A549 (cell line): ENCODE measurements around the gene SYT2. TPM values are rescaled to one million over a fixed set of nuclear protein-coding genes. Genes with fewer than 3 reads are reported as not detected.

ENCODE experiments used
- ATAC-seq, 2 experiments: fragments of 200-7000 bp in 1 of 2; fragments of >200 bp in 1 of 2; cut with Nextera tagmentation in 1 of 2; cut with Tn5 transposase in 1 of 2; 3 replicates each; pipeline versions ENCODE4 v1.8.0 to v1.9.1; 2018 to 2020; ENCODE audit warnings: mild to moderate bottlenecking in 1 of 2, moderate library complexity in 1 of 2
- CTCF ChIA-PET: fragments of 300-600 bp; sonication (Branson Sonifier 250); formaldehyde crosslinking; extraction: SDS; loops from one replicate; lab custom pipeline; 2021; ENCODE audit warnings: antibody characterized with exemption, inconsistent platforms; lab: Yijun Ruan, JAX
- POLR2A ChIA-PET: fragments of 350-600 bp; formaldehyde crosslinking; extraction: SDS; loops from one replicate; lab custom pipeline; 2021; ENCODE audit warnings: antibody characterized with exemption, inconsistent platforms; lab: Yijun Ruan, JAX
- DNase-seq, 2 experiments: peaks; one replicate each; pipeline versions ENCODE4 v3.0.0 to v3.0.0-alpha.2; 2011 to 2016; ENCODE audit warnings: low read depth in 1 of 2, low spot score in 1 of 2
- FAIRE-seq: peaks from 2 replicates; lab custom pipeline; 2011; peaks lifted over from hg19 to GRCh38; lab: Jason Lieb, UNC
- H3K27ac ChIP-seq, 2 experiments: fragments of >200 bp; sonication (Bioruptor Twin); formaldehyde crosslinking; 3 replicates each; pipeline ENCODE4 v1.5.1; 2016 to 2017
- H3K4me1 ChIP-seq: fragments of >200 bp; sonication (Bioruptor Twin); formaldehyde crosslinking; 3 replicates; pipeline ENCODE4 v1.6.1; 2016
- H3K4me2 ChIP-seq: fragments of >200 bp; sonication (Bioruptor Twin); formaldehyde crosslinking; 3 replicates; pipeline ENCODE4 v1.6.1; 2016
- H3K4me3 ChIP-seq: fragments of >200 bp; sonication (Bioruptor Twin); formaldehyde crosslinking; 3 replicates; pipeline ENCODE4 v1.5.1; 2016
- H3K9me3 ChIP-seq: fragments of >200 bp; sonication (Bioruptor Twin); formaldehyde crosslinking; 3 replicates; pipeline ENCODE4 v1.6.1; 2016
- BHLHE40 ChIP-seq: IDR thresholded peaks from 2 replicates; pipeline ENCODE4 v1.6.1; 2012; ENCODE audit warnings: low read depth, low read length, inconsistent platforms
- CHD2 ChIP-seq: fragments of 150-350 bp; IDR thresholded peaks from 2 replicates; pipeline ENCODE4 v1.6.1; 2014; ENCODE audit warnings: low read length; ENCODE audit not compliant: partially characterized antibody
- EHF ChIP-seq: fragments of 250-450 bp; sonication (Bioruptor Pico); IDR thresholded peaks from 2 replicates; pipeline ENCODE4 v1.5.0; 2020; ENCODE audit warnings: mild to moderate bottlenecking
- EP300 ChIP-seq, 2 experiments: fragments of >200 bp; sonication (Bioruptor Twin); formaldehyde crosslinking; IDR thresholded peaks; 2 replicates in 1 of 2; 3 replicates in 1 of 2; pipeline ENCODE4 v1.6.1; 2016 to 2017
- FOXS1 ChIP-seq: fragments of 250-450 bp; sonication (Bioruptor Pico); IDR thresholded peaks from 2 replicates; pipeline ENCODE4 v1.5.0; 2020; ENCODE audit warnings: mild to moderate bottlenecking, moderate library complexity
- GATA3 ChIP-seq: IDR thresholded peaks from 2 replicates; pipeline ENCODE4 v1.6.1; 2012; ENCODE audit warnings: borderline replicate concordance
- HOXA7 ChIP-seq: fragments of 250-450 bp; sonication (Bioruptor Pico); IDR thresholded peaks from 2 replicates; pipeline ENCODE4 v1.5.0; 2020; ENCODE audit warnings: mild to moderate bottlenecking, moderate library complexity
- HOXB13 ChIP-seq: fragments of 250-450 bp; sonication (Bioruptor Pico); IDR thresholded peaks from 2 replicates; pipeline ENCODE4 v1.5.0; 2020; ENCODE audit warnings: low read depth, mild to moderate bottlenecking, moderate library complexity
- JUN ChIP-seq, 2 experiments: fragments of >200 bp; sonication (Bioruptor Twin); formaldehyde crosslinking; IDR thresholded peaks; 2 replicates in 1 of 2; 3 replicates in 1 of 2; pipeline ENCODE4 v1.6.1; 2016 to 2017
- JUNB ChIP-seq: fragments of >200 bp; sonication (Bioruptor Twin); formaldehyde crosslinking; IDR thresholded peaks from 2 replicates; pipeline ENCODE4 v1.6.1; 2016
- KDM1A ChIP-seq: fragments of 200-600 bp; sonication (generic); IDR thresholded peaks from 2 replicates; pipeline ENCODE4 v1.6.1; 2016; ENCODE audit warnings: low read depth, mild to moderate bottlenecking
- KDM5A ChIP-seq: fragments of 200-600 bp; sonication (generic); IDR thresholded peaks from 2 replicates; pipeline ENCODE4 v1.6.1; 2016; ENCODE audit warnings: antibody characterized with exemption, mild to moderate bottlenecking
- MYC ChIP-seq: IDR thresholded peaks from 2 replicates; pipeline ENCODE4 v1.6.1; 2012; ENCODE audit warnings: mild to moderate bottlenecking, inconsistent platforms, low read length, improper control_type of control experiment, borderline replicate concordance
- NR3C1 ChIP-seq: fragments of >200 bp; sonication (Bioruptor Twin); formaldehyde crosslinking; IDR thresholded peaks from 3 replicates; pipeline ENCODE4 v1.6.1; 2017
- POLR2A ChIP-seq: IDR thresholded peaks from 2 replicates; pipeline ENCODE4 v1.6.1; 2012; ENCODE audit warnings: mild to moderate bottlenecking, low read length
- RCOR1 ChIP-seq: fragments of 150-350 bp; IDR thresholded peaks from 2 replicates; pipeline ENCODE4 v1.6.1; 2014; ENCODE audit warnings: antibody characterized with exemption, low read length, low read depth
- RNF2 ChIP-seq: fragments of 200-600 bp; sonication (generic); IDR thresholded peaks from 2 replicates; pipeline ENCODE4 v1.6.1; 2016; ENCODE audit warnings: low read depth, mild to moderate bottlenecking, antibody characterized with exemption, moderate library complexity, borderline replicate concordance
- SREBF2 ChIP-seq: fragments of 450-650 bp; IDR thresholded peaks from 2 replicates; pipeline ENCODE4 v1.6.1; 2014; ENCODE audit warnings: mild to moderate bottlenecking, moderate library complexity
- ZSCAN20 ChIP-seq: fragments of 250-450 bp; sonication (Bioruptor Pico); IDR thresholded peaks from 2 replicates; pipeline ENCODE4 v1.8.0; 2022; ENCODE audit warnings: mild to moderate bottlenecking, moderate library complexity
- WGBS: methylation state at CpG from one replicate; pipeline ENCODE4 v1.1.6; 2017; ENCODE audit errors: missing lambda C conversion rate; 5-methylcytosine and 5-hydroxymethylcytosine counted together
- polyA plus RNA-seq, 4 experiments: library from polyadenylated mRNA; depleted of rRNA in 3 of 4; stranded (reverse); fragments of >200 nt; fragmentation: RNase III in 1 of 4; extraction: RNeasy Plus Mini Kit Qiagen cat#74134 plus additional on column Dnase treatment in 1 of 4; gene quantifications; 2 replicates in 3 of 4; 3 replicates in 1 of 4; pipeline ENCODE4 v1.2.3, GENCODE V29; 2011 to 2017
- TF ChIP-seq, protein P1 (sequence below): fragments of >200 bp; sonication (Bioruptor Twin); formaldehyde crosslinking; IDR thresholded peaks from 3 replicates; pipeline ENCODE4 v1.6.1; 2016
- TF ChIP-seq, protein P2 (sequence below): fragments of 250-450 bp; sonication (Bioruptor Pico); IDR thresholded peaks from 2 replicates; pipeline ENCODE4 v1.5.0; 2021; ENCODE audit warnings: mild to moderate bottlenecking, moderate library complexity, borderline replicate concordance
- TF ChIP-seq, protein P3 (sequence below): IDR thresholded peaks from 2 replicates; pipeline ENCODE4 v1.6.1; 2012; ENCODE audit warnings: low read depth, borderline replicate concordance

Gene SYT2
- polyA plus RNA-seq, 2 of the 4 experiments (the other 2 are of a cell fraction), result 0.03 to 0.04 TPM

DNA sequence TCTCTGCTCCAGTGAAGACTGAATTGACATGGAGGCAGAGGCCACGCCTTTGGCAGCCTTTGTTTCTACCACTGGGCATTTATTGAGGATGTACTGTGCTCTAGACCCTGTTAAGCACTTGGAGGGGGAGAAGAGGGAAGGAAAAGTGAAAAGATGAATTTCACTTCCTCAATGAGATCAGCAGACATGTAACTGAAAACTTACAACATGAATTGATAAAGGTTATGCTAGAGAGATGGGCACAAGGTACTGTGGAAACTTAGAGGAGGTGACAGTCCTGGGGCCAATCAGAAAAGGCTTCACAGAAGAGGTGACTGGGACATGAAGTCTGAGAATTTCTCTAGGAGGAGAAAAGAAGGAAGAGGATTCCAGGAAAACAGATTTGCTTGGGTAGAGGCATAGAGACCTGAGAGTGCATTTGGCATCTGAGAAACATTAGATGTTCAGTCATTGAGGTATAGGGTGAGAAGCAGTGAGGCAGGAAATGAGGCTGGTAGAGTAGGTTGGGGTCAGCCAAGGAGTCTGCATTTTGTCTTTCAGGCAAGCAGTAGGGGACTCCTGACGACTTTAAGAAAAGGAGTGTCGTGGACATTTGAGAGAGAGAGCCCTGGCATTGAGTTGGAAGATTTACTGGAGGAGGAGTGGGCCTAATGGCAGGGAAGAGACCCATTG, 113.0 kb downstream of the SYT2 start:
- DNase-seq (no peak), FAIRE-seq (no peak), ATAC-seq (no peak)
- peak overlapping the region in 1 of 2 experiments; percentile 15; a peak in 1 of 6 replicates for H3K27ac ChIP-seq
- peaks cover 9% of the 10 kb centered on the region; the same call in 2 of the 3 replicates for H3K4me1 ChIP-seq
- H3K4me3 ChIP-seq, result no peak overlapping the region
- 84% methylated on average over 3 of the region's 3 CpGs for WGBS
- H3K9me3 ChIP-seq, result no peaks in the 10 kb centered on the region
- H3K4me2 ChIP-seq, result no peak overlapping the region
- ChIA-PET POLR2A (no interaction called here), CTCF (interaction anchor here (1.1 kb wide), 1 partner anchor 408 kb away, joined by 4 read pairs; no protein-coding TSS in a partner anchor)
- TF ChIP-seq BHLHE40 (no peak), CHD2 (no peak), NR3C1 (no peak), MYC (no peak), POLR2A (no peak), SREBF2 (no peak), EHF (CRISPR knock-in tag) (no peak), RNF2 (no peak), JUNB (no peak), GATA3 (no peak), RCOR1 (no peak), KDM5A (no peak), JUN (IDR thresholded peaks at IDR 0.05) (no peak)

DNA sequence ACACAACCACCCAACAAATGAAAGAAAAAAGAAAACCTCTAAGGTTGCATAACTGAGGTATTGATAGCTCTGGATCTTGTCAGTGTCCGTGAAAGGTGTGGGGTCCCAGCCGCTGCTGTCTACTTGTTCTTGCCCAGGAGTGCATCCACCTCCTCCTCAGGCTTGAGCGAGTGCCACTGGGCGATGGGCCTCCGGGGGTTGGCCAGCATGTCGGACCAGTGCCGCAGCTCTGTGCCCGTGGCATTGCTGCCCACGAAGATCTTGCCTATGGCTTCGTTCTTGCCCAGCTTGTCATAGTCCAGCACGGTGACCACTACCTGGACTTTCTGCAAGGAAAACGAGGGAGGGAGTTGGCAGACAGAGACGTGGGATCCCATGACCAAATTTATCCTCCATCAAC, 113.6 kb downstream of the SYT2 start:
- POLR2A ChIA-PET, result no interaction called here
- no peak for FAIRE-seq
- H3K4me2 ChIP-seq, result no peak overlapping the region
- no peak overlapping the region for H3K27ac ChIP-seq
- no peak for ATAC-seq
- no peak overlapping the region for H3K4me3 ChIP-seq
- TF ChIP-seq MYC (no peak), HOXB13 (CRISPR knock-in tag) (no peak), EP300 (IDR thresholded peaks at IDR 0.05) (no peak), FOXS1 (no peak), SREBF2 (no peak), RCOR1 (no peak), NR3C1 (no peak), EHF (CRISPR knock-in tag) (no peak), ZSCAN20 (CRISPR knock-in tag) (no peak), KDM1A (no peak)
- TF ChIP-seq, protein P1, sequence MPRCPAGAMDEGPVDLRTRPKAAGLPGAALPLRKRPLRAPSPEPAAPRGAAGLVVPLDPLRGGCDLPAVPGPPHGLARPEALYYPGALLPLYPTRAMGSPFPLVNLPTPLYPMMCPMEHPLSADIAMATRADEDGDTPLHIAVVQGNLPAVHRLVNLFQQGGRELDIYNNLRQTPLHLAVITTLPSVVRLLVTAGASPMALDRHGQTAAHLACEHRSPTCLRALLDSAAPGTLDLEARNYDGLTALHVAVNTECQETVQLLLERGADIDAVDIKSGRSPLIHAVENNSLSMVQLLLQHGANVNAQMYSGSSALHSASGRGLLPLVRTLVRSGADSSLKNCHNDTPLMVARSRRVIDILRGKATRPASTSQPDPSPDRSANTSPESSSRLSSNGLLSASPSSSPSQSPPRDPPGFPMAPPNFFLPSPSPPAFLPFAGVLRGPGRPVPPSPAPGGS, result no peak
- TF ChIP-seq, protein P2, sequence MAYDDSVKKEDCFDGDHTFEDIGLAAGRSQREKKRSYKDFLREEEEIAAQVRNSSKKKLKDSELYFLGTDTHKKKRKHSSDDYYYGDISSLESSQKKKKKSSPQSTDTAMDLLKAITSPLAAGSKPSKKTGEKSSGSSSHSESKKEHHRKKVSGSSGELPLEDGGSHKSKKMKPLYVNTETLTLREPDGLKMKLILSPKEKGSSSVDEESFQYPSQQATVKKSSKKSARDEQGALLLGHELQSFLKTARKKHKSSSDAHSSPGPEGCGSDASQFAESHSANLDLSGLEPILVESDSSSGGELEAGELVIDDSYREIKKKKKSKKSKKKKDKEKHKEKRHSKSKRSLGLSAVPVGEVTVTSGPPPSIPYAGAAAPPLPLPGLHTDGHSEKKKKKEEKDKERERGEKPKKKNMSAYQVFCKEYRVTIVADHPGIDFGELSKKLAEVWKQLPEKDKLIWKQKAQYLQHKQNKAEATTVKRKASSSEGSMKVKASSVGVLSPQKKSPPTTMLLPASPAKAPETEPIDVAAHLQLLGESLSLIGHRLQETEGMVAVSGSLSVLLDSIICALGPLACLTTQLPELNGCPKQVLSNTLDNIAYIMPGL, result no peak
- TF ChIP-seq, protein P3, sequence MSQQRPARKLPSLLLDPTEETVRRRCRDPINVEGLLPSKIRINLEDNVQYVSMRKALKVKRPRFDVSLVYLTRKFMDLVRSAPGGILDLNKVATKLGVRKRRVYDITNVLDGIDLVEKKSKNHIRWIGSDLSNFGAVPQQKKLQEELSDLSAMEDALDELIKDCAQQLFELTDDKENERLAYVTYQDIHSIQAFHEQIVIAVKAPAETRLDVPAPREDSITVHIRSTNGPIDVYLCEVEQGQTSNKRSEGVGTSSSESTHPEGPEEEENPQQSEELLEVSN, result no peak
- TF ChIP-seq, all 56 proteins: peak for 0
- no peak for DNase-seq
- peaks cover 14% of the 10 kb centered on the region; the same call in 2 of the 3 replicates for H3K4me1 ChIP-seq
- H3K9me3 ChIP-seq, result no peaks in the 10 kb centered on the region
- 89% methylated on average over 13 of the region's 13 CpGs for WGBS
- CTCF ChIA-PET, result interaction anchor here (0.9 to 1.1 kb wide), 4 partner anchors 17 to 408 kb away, joined by 3 to 5 read pairs (median 4); no protein-coding TSS in a partner anchor

DNA sequence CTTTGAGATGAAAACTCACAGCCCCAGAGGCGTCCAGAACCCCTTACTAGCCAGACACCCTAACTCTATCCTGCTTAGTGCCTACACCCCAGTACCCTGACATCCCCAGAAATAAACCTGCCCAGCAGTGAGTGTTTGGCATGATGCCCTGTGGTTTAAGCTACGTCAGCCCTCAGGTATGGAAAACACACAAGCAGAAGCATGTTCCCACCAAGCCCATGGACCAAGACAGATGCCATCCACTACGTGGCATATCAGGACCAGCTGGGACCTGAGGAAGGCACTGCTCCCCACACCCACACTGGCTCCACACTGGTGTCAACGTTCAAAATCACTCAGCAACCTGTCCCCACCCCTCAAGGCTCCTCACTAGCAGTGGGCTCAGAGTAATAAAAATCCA, 116.4 kb downstream of the SYT2 start:
- POLR2A ChIA-PET, result no interaction called here
- FAIRE-seq, result no peak
- no peak for TF ChIP-seq HOXA7 (CRISPR knock-in tag)
- no peak for TF ChIP-seq EHF (CRISPR knock-in tag)
- TF ChIP-seq CHD2, result no peak
- TF ChIP-seq, protein P3, result no peak
- TF ChIP-seq KDM1A, result no peak
- Histone ChIP-seq H3K4me3 (no peak overlapping the region), H3K9me3 (no peaks in the 10 kb centered on the region), H3K4me2 (no peak overlapping the region), H3K27ac (peak overlapping the region; percentile 39 to 86; a peak in 1 of 6 replicates), H3K4me1 (peaks cover 33% of the 10 kb centered on the region)
- 87% methylated on average over 4 of the region's 4 CpGs for WGBS
- no peak for DNase-seq
- CTCF ChIA-PET, result interaction anchor here (0.7 kb wide), 1 partner anchor 135 kb away, joined by 3 read pairs; no protein-coding TSS in a partner anchor
- no peak for ATAC-seq
